GM12878 (cell line): ENCODE results near the gene VEGFB. TPM values are rescaled to one million over a fixed set of nuclear protein-coding genes. Genes with fewer than 3 reads are reported as not detected.

ENCODE experiments used
- ATF3 ChIP-seq: IDR thresholded peaks from 2 replicates; pipeline ENCODE4 v1.6.1; 2011; ENCODE audit warnings: low read depth, mild to moderate bottlenecking, low read length, moderate library complexity, borderline replicate concordance; ENCODE audit errors: extremely low read depth
- BCL11A ChIP-seq: IDR thresholded peaks from 2 replicates; pipeline ENCODE4 v1.6.1; 2011; ENCODE audit warnings: low read depth, low read length
- BHLHE40 ChIP-seq, 2 experiments: fragments of 450-650 bp in 1 of 2; IDR thresholded peaks; 2 replicates each; pipeline ENCODE4 v1.6.1; 2011 to 2017; ENCODE audit warnings: low read depth in 2 of 2, borderline replicate concordance in 1 of 2, improper control_type of control experiment in 1 of 2, low read length in 1 of 2, mild to moderate bottlenecking in 1 of 2
- CBX5 ChIP-seq: sonication (generic); IDR thresholded peaks from 2 replicates; pipeline ENCODE4 v1.6.1; 2016; ENCODE audit warnings: low read depth, moderate library complexity, mild to moderate bottlenecking, inconsistent platforms
- CEBPB ChIP-seq, 2 experiments: fragments of 150-350 bp in 1 of 2; IDR thresholded peaks; 2 replicates each; pipeline ENCODE4 v1.6.1; 2012 to 2014; ENCODE audit warnings: low read depth in 2 of 2, low read length in 2 of 2, borderline replicate concordance in 1 of 2, inconsistent platforms in 1 of 2
- CREM ChIP-seq: IDR thresholded peaks from 2 replicates; pipeline ENCODE4 v1.6.1; 2014; ENCODE audit warnings: antibody characterized with exemption, low read depth
- CTCF ChIP-seq, 3 experiments: IDR thresholded peaks in 2 of 3; conservative IDR thresholded peaks in 1 of 3; 2 replicates each; pipeline ENCODE4 v1.5.1; 2011; ENCODE audit warnings: low read depth in 3 of 3, low read length in 3 of 3, mild to moderate bottlenecking in 3 of 3, control low read depth in 2 of 3, moderate library complexity in 2 of 3, inconsistent platforms in 1 of 3, mixed read lengths in 1 of 3; ENCODE audit not compliant: control insufficient read depth in 2 of 3, insufficient read depth in 1 of 3; ENCODE audit errors: extremely low read depth in 1 of 3
- FOXK2 ChIP-seq: fragments of 450-650 bp; IDR thresholded peaks from 2 replicates; pipeline ENCODE4 v1.6.1; 2017; ENCODE audit warnings: mild to moderate bottlenecking, moderate library complexity
- HCFC1 ChIP-seq: fragments of 150-350 bp; IDR thresholded peaks from 2 replicates; pipeline ENCODE4 v1.6.1; 2014; ENCODE audit warnings: low read length
- IKZF2 ChIP-seq, 2 experiments: fragments of 450-650 bp; IDR thresholded peaks; 2 replicates each; pipeline ENCODE4 v1.6.1; 2017; ENCODE audit warnings: mild to moderate bottlenecking in 2 of 2, moderate library complexity in 2 of 2
- IRF3 ChIP-seq: fragments of 450-650 bp; IDR thresholded peaks from 2 replicates; pipeline ENCODE4 v1.6.1; 2014; ENCODE audit warnings: mild to moderate bottlenecking
- LARP7 ChIP-seq: fragments of 450-650 bp; IDR thresholded peaks from 2 replicates; pipeline ENCODE4 v1.6.1; 2017; ENCODE audit warnings: mild to moderate bottlenecking
- NFYB ChIP-seq: IDR thresholded peaks from 2 replicates; pipeline ENCODE4 v1.6.1; 2011; ENCODE audit warnings: low read depth, mild to moderate bottlenecking, low read length, improper control_type of control experiment, moderate library complexity; ENCODE audit not compliant: insufficient read depth
- PAX5 ChIP-seq: IDR thresholded peaks from 2 replicates; pipeline ENCODE4 v1.6.1; 2011; ENCODE audit warnings: low read depth, low read length, borderline replicate concordance
- PKNOX1 ChIP-seq: fragments of 450-650 bp; IDR thresholded peaks from 2 replicates; pipeline ENCODE4 v1.6.1; 2016; ENCODE audit warnings: mild to moderate bottlenecking
- POLR2A ChIP-seq: IDR thresholded peaks from 2 replicates; pipeline ENCODE4 v1.6.1; 2011; ENCODE audit warnings: low read depth, mild to moderate bottlenecking, low read length
- RAD51 ChIP-seq: fragments of 450-650 bp; IDR thresholded peaks from 2 replicates; pipeline ENCODE4 v1.6.1; 2016; ENCODE audit warnings: moderate library complexity, mild to moderate bottlenecking, inconsistent platforms
- RB1 ChIP-seq: fragments of 450-650 bp; formaldehyde crosslinking; IDR thresholded peaks from 2 replicates; pipeline ENCODE4 v1.6.1; 2017; ENCODE audit warnings: mild to moderate bottlenecking, borderline replicate concordance
- SIX5 ChIP-seq: IDR thresholded peaks from 2 replicates; pipeline ENCODE4 v1.6.1; 2011; ENCODE audit warnings: mild to moderate bottlenecking, low read depth, low read length, moderate library complexity; ENCODE audit not compliant: severe bottlenecking
- SUPT20H ChIP-seq: IDR thresholded peaks from 2 replicates; pipeline ENCODE4 v1.6.1; 2011; ENCODE audit warnings: low read depth, mild to moderate bottlenecking, low read length, moderate library complexity, borderline replicate concordance; ENCODE audit not compliant: control insufficient read depth
- TBL1XR1 ChIP-seq: IDR thresholded peaks from 2 replicates; pipeline ENCODE4 v1.6.1; 2012; ENCODE audit warnings: low read depth, low read length, improper control_type of control experiment
- YY1 ChIP-seq: IDR thresholded peaks from 2 replicates; pipeline ENCODE4 v1.6.1; 2011; ENCODE audit warnings: low read depth, mild to moderate bottlenecking, low read length
- ZBTB40 ChIP-seq: fragments of 450-650 bp; IDR thresholded peaks from 2 replicates; pipeline ENCODE4 v1.6.1; 2016; ENCODE audit warnings: mild to moderate bottlenecking, moderate library complexity, borderline replicate concordance
- polyA plus RNA-seq, 11 experiments: library from polyadenylated mRNA; depleted of rRNA in 4 of 11; unstranded in 6 of 11; stranded (reverse) in 5 of 11; fragments of >200 nt; fragmentation: Nextera tagmentation in 4 of 11; fragmentation: Illumina TruSeq in 1 of 11; extraction: Ambion mirVana in 4 of 11; extraction: Trizol in 1 of 11; gene quantifications; 1 replicate in 1 of 11; 2 replicates in 10 of 11; pipeline versions ENCODE4 v1.2.1 to v1.2.3, GENCODE V29; 2011 to 2016; ENCODE audit warnings: inconsistent platforms in 2 of 11, missing spikeins in 2 of 11, low read depth in 1 of 11
- total RNA-seq, 4 experiments: library from RNA; depleted of rRNA in 3 of 4; stranded (reverse); fragments of >200 nt in 3 of 4; fragmentation: Illumina TruSeq in 1 of 4; extraction: Trizol in 1 of 4; gene quantifications; 2 replicates each; pipeline versions ENCODE4 v1.2.1 to v1.2.3, GENCODE V29; 2013 to 2021

Gene VEGFB
- total and polyA plus RNA-seq, 10 of the 15 experiments (the other 5 are each of a cell fraction or from before 2014, with no cell fraction given): 7.0 to 75.8 (median 20.3) TPM

GRCh38 chr11:64233913-64234586 lies at the start of gene VEGFB (continued):
- TF ChIP-seq ATF3 (no peak), YY1 (no peak), BHLHE40 (IDR thresholded peaks at IDR 0.05; ENCODE audit: borderline replicate concordance in 1 of 2, low read depth in 2 of 2, low read length in 1 of 2) (peak in 1 of 2 experiments; percentile 17; a peak in 1 of 4 replicates), TBL1XR1 (no peak), BCL11A (no peak), CREM (no peak), LARP7 (peak; percentile 44; the same call in 1 of the 2 replicates), ZBTB40 (no peak), IKZF2 (IDR thresholded peaks at IDR 0.05) (no peak), HCFC1 (no peak), IRF3 (no peak), NFYB (no peak), CEBPB (IDR thresholded peaks at IDR 0.05; ENCODE audit: borderline replicate concordance in 1 of 2, low read depth in 2 of 2, low read length in 2 of 2) (no peak), PKNOX1 (no peak), PAX5 (no peak), SIX5 (no peak), CTCF (IDR thresholded peaks at IDR 0.05 in 2 of 3, conservative IDR thresholded peaks at IDR 0.05 in 1 of 3; ENCODE audit: control insufficient read depth in 2 of 3, extremely low read depth in 1 of 3, insufficient read depth in 1 of 3, low read depth in 3 of 3, low read length in 3 of 3) (no peak), POLR2A (peak; percentile 45; the same call in 1 of the 2 replicates), RAD51 (no peak), SUPT20H (no peak), FOXK2 (no peak), CBX5 (no peak), RB1 (no peak)
